ENCODE results near the gene NPB. TPM values are rescaled to one million over a fixed set of nuclear protein-coding genes. Genes with fewer than 3 reads are reported as not detected.

Gene NPB
- polyA plus RNA-seq, 3 donors = 0.08 to 0.16 TPM; not detected in 1

DNA sequence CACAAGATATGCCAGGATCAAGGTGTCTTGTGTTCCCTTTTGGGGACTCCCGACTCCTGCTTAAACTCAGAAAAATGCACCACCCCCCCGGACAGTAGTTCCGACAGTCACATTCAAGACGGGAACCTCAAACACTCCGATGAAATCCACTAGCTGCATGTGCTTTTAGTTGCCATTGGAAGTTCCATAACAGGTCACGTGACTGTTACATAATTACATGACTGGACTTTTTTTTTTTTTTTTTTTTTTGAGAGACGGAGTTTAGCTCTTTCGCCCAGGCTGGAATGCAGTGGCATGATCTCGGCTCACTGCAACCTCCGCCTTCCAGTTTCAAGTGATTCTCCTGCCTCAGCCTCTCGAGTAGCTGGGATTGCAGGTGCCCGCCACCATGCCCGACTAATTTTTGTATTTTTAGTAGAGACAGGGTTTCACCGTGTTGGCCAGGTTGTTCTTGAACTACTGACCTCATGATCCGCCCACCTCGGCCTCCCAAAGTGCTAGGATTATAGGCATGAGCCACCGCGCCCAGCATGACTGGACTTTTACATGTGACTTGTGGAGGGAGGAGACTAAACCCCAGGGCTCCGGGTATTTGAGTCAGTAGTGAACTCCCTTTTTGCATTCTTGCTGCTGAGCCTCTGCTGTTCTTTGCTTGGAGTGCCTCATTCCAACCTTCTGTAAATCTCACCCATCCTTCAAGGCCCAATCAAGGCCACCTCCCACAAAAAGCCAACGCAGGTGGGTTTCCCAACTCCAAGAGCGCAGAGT is 14.4 kb downstream of the NPB start:
- Histone ChIP-seq H3K27me3 (ENCODE audit: control insufficient read depth in 2 of 2, insufficient read depth in 2 of 2, low read length in 2 of 2) (no peaks in the 10 kb centered on the region), H3K36me3 (replicated peaks in 1 of 2; ENCODE audit: control insufficient read depth in 1 of 2, insufficient read depth in 2 of 2, low read length in 2 of 2) (peaks cover 52 to 62% of the 10 kb centered on the region in 2 donors), H3K9ac (ENCODE audit: insufficient read depth, low read length, poor library complexity, severe bottlenecking) (no peak overlapping the region), H4K20me1 (ENCODE audit: insufficient read depth, low read length) (peaks cover 96% of the 10 kb centered on the region), H3K27ac (ENCODE audit: low read depth in 1 of 2, low read length in 2 of 2) (peak overlapping the region; percentile 29 to 82), H3K4me2 (replicated peaks; ENCODE audit: extremely low read depth, low read length, poor library complexity, severe bottlenecking) (peak overlapping the region; percentile 96), H3K79me2 (ENCODE audit: insufficient read depth, low read length) (peaks cover 75% of the 10 kb centered on the region), H3K9me3 (replicated peaks in 1 of 2; ENCODE audit: control insufficient read depth in 1 of 2, insufficient read depth in 1 of 2, low read length in 2 of 2) (peaks cover 0 to 2% of the 10 kb centered on the region in 2 donors), H2AFZ (ENCODE audit: insufficient read depth, low read depth, low read length, poor library complexity, severe bottlenecking) (no peak overlapping the region), H3K4me3 (replicated peaks in 1 of 3; ENCODE audit: low read depth in 2 of 3, low read length in 3 of 3) (peak overlapping the region in 2 of 3 experiments; percentile 65 to 93), H3K4me1 (ENCODE audit: control insufficient read depth in 1 of 2, insufficient read depth in 2 of 2, low read length in 2 of 2) (peaks cover 58 to 64% of the 10 kb centered on the region in 2 donors)
- TF ChIP-seq CTCF (IDR thresholded peaks at IDR 0.05) = no peak
- Mint-ChIP-seq H3K4me1 (peaks cover 65% of the 10 kb centered on the region), H3K27me3 (ENCODE audit: low read depth in 3 of 3) (no peaks in the 10 kb centered on the region), H3K4me3 (peak overlapping the region; percentile 82 to 93), H3K36me3 (peaks cover 54 to 73% of the 10 kb centered on the region in 2 donors), H3K27ac (peak overlapping the region; percentile 73 to 93 (median 90)), H3K9me3 (peaks cover 0 to 10% (median 4%) of the 10 kb centered on the region in 7 donors)
- 56% methylated on average over 10 of the region's 21 CpGs for WGBS (ENCODE audit: insufficient coverage)
- intact Hi-C loops (cut with micrococcal nuclease) = loop anchor here in 1 of 2 donors (10.0 kb wide), 1 partner anchor 52 kb away; the partner anchor contains the start of gene P4HB
- peak; percentile 55 to 89 (median 77) for DNase-seq

DNA sequence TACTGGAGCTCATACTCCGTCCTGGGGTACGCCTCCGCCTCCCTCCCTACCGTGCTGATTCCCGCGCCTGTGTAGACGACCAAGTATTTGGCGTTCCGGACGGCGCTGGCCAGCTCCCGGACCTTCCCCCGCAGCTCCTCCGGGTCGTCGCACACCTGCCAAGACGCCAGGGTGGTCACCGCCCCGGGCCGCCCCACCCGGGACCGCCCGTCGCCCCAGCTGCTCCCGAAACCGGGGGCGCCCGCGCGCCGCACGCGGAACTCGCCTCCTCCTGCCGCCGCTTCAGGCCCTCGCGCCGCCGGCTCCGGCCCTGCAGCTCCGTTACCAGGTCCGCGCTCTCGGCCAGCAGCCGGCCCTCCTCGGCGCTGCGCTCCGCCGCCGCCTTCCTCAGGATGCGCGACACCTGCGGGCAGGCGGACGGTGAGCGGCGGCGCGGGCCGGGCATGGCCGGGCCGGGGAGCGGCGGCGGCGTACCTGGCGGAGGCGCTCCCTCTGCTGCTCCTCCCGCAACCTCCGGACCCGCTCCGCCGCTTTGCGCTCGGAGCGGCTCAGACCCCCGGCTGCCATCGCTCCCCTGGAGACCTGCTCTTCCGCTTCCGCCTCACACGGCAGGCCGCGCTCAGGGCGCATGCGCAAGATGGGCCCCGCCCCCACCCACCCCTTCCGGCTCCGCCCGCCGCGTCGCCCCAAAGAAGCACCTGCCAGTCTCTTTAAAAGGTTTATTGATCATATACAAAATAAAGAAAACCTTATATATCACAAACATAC is 15.7 kb downstream of the NPB start, which contains the start of gene SIRT7:
Gene SIRT7, minus strand, starts transcription at position 612 of the 768 bp plus-strand sequence. Its CDS starts 45 bp downstream, at position 567.
- H3K27ac Mint-ChIP-seq = peak within 1 kb of the TSS; percentile 73 to 93 (median 90)

More for the DNA sequence above, 15.7 kb downstream of the NPB start, which contains the start of gene SIRT7:
- peaks cover 89% of the 10 kb centered on the region for H3K79me2 ChIP-seq (ENCODE audit: insufficient read depth, low read length)
- peaks cover 46 to 55% of the 10 kb centered on the region in 2 donors for H3K36me3 ChIP-seq (replicated peaks in 1 of 2; ENCODE audit: control insufficient read depth in 1 of 2, insufficient read depth in 2 of 2, low read length in 2 of 2)
- H3K27me3 ChIP-seq (ENCODE audit: control insufficient read depth in 2 of 2, insufficient read depth in 2 of 2, low read length in 2 of 2) = no peaks in the 10 kb centered on the region
- Mint-ChIP-seq H3K4me3 (peak within 1 kb of the TSS; percentile 82 to 93), H3K27me3 (ENCODE audit: low read depth in 3 of 3) (no peaks in the 10 kb centered on the region), H3K9me3 (peaks cover 0 to 10% (median 4%) of the 10 kb centered on the region in 7 donors), H3K36me3 (peaks cover 53 to 73% of the 10 kb centered on the region in 2 donors), H3K4me1 (peaks cover 68% of the 10 kb centered on the region)
- peak within 1 kb of the TSS; percentile 43 for H2AFZ ChIP-seq (ENCODE audit: insufficient read depth, low read depth, low read length, poor library complexity, severe bottlenecking)
- H3K4me3 ChIP-seq (replicated peaks in 1 of 3; ENCODE audit: low read depth in 2 of 3, low read length in 3 of 3) = peak within 1 kb of the TSS; percentile 65 to 93 (median 75)
- TF ChIP-seq CTCF (IDR thresholded peaks at IDR 0.05) = no peak
- H4K20me1 ChIP-seq (ENCODE audit: insufficient read depth, low read length) = peaks cover 96% of the 10 kb centered on the region
- intact Hi-C loops (cut with micrococcal nuclease) = loop anchor here in 1 of 2 donors (10.0 kb wide), 1 partner anchor 53 kb away; the partner anchor contains the start of gene P4HB
- DNase-seq = peak; percentile 78 to 83 (median 81)
- H3K9me3 ChIP-seq (replicated peaks in 1 of 2; ENCODE audit: control insufficient read depth in 1 of 2, insufficient read depth in 1 of 2, low read length in 2 of 2) = peaks cover 0 to 2% of the 10 kb centered on the region in 2 donors
- 0% methylated on average over 85 of the region's 94 CpGs for WGBS (ENCODE audit: insufficient coverage)
- peak within 1 kb of the TSS; percentile 62 to 82 for H3K27ac ChIP-seq (ENCODE audit: low read depth in 1 of 2, low read length in 2 of 2)
- H3K4me2 ChIP-seq (replicated peaks; ENCODE audit: extremely low read depth, low read length, poor library complexity, severe bottlenecking) = peak within 1 kb of the TSS; percentile 96
- peaks cover 65 to 72% of the 10 kb centered on the region in 2 donors for H3K4me1 ChIP-seq (ENCODE audit: control insufficient read depth in 1 of 2, insufficient read depth in 2 of 2, low read length in 2 of 2)
- peak within 1 kb of the TSS; percentile 92 for H3K9ac ChIP-seq (ENCODE audit: insufficient read depth, low read length, poor library complexity, severe bottlenecking)

Measured in CD14-positive monocyte (primary cell).